Stimulated activated naive B cell treated with anti-CD40 and anti-IgM and Interleukin-4, amounts not matched to agents 10 μg/mL and 1 μg/mL and 100 μg/mL, for 72 hours (primary cell): ENCODE measurements around the gene ATE1.
A peak's percentile ranks its signal among the peaks of the same experiment; 100 is the strongest.
"Not testable (repeated sequence)": the region's sequence is repeated elsewhere in the genome, so short reads cannot be mapped to it uniquely, and the experiment has no call there.

Experiments
- ATAC-seq, 2 donors: fragments of 150-1000 bp; cut with Tn5 transposase; replicated peaks; 2 replicates each; pipeline ENCODE4 v1.10.0; 2021; ENCODE audit warnings: moderate library complexity in 1 of 2
- DNase-seq: peaks from one replicate; pipeline ENCODE4 v3.0.0; 2021
- H3K27ac Mint-ChIP-seq: one replicate; pipeline ENCODE4 v1.8.0; 2022; ENCODE audit warnings: mild to moderate bottlenecking, mixed read lengths
- H3K27me3 Mint-ChIP-seq, 2 donors: one replicate each; pipeline ENCODE4 v1.8.0; 2022; ENCODE audit warnings: mixed read lengths in 2 of 2
- H3K36me3 Mint-ChIP-seq, 2 donors: one replicate each; pipeline ENCODE4 v1.8.0; 2022; ENCODE audit warnings: mixed read lengths in 2 of 2, mild to moderate bottlenecking in 1 of 2
- H3K4me1 Mint-ChIP-seq, 2 donors: one replicate each; pipeline ENCODE4 v1.8.0; 2022; ENCODE audit warnings: mixed read lengths in 2 of 2, mild to moderate bottlenecking in 1 of 2
- H3K4me3 Mint-ChIP-seq, 2 donors: one replicate each; pipeline ENCODE4 v1.8.0; 2022; ENCODE audit warnings: mild to moderate bottlenecking in 2 of 2, mixed read lengths in 2 of 2, moderate library complexity in 1 of 2
- H3K9me3 Mint-ChIP-seq, 2 donors: one replicate each; pipeline ENCODE4 v1.8.0; 2022; ENCODE audit warnings: mixed read lengths in 2 of 2, mild to moderate bottlenecking in 1 of 2

Gene ATE1

GRCh38 chr10:121947343-121948330 is 19.8 kb upstream of the ATE1 start:
- H3K4me3 Mint-ChIP-seq, result no peak overlapping the region
- peaks cover 13 to 14% of the 10 kb centered on the region in 2 donors for H3K36me3 Mint-ChIP-seq
- no peak overlapping the region for H3K27ac Mint-ChIP-seq
- H3K9me3 Mint-ChIP-seq, result no peaks in the 10 kb centered on the region
- no peaks in the 10 kb centered on the region for H3K4me1 Mint-ChIP-seq
- no peaks in the 10 kb centered on the region for H3K27me3 Mint-ChIP-seq
- DNase-seq, result no peak
- ATAC-seq, result no peak

DNA sequence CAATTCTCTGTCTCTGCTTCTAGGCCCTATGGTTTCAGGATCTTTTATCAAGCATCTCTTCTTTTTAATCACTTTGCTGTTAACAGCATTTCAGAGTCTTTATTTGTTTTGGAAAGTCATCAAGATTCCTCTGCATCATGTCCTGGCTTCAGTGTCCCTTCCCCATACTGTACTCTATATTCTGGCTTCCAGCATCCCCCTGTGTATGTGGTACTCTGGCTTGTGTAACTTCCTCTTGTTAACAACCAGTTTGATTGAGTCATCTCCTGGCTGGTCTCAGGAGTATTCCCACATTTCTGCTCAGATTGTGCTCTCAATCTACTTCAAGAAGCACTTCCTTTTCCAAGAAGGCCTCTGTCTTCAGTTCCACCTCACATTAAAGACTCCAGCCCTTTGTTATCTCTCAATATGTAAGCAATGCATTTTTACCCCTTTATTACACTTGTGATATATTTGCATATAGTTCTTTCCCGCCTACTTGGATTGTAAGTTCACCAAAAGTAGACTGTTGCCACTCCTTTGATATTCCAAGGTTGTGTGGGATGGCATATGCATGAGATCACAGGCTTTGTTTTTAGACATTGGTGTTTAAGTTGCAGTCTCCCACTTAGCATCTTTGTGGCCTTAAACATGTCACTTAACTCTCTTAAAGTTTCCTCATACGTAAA is 15.1 kb upstream of the ATE1 start:
- DNase-seq (no peak), ATAC-seq (no peak)
- no peaks in the 10 kb centered on the region for H3K4me1 Mint-ChIP-seq
- H3K9me3 Mint-ChIP-seq, result no peaks in the 10 kb centered on the region
- no peaks in the 10 kb centered on the region for H3K27me3 Mint-ChIP-seq
- H3K27ac Mint-ChIP-seq, result no peak overlapping the region
- H3K36me3 Mint-ChIP-seq, result no peaks in the 10 kb centered on the region
- H3K4me3 Mint-ChIP-seq, result no peak overlapping the region

DNA sequence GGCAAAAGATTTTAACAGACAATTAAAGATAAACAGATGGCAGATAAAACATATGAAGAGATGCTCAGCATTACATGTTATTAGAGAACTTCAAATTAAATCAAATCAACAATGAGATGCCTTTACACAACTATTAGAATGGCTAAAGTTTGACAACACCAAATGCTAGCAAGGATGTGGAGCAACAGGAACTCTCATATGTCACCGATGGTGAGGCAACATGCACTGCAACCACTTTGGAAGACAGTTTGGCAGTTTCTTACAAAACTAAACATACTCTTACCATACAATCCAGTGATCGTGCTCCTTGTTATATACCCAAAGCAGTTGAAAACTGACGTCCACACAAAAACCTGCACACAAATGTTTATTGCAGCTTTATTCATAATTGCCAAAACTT is 13.7 kb upstream of the ATE1 start:
- Mint-ChIP-seq H3K4me1 (no peaks in the 10 kb centered on the region), H3K27ac (no peak overlapping the region), H3K27me3 (no peaks in the 10 kb centered on the region), H3K9me3 (no peaks in the 10 kb centered on the region), H3K4me3 (no peak overlapping the region), H3K36me3 (no peaks in the 10 kb centered on the region)
- ATAC-seq (no peak), DNase-seq (no peak)

DNA sequence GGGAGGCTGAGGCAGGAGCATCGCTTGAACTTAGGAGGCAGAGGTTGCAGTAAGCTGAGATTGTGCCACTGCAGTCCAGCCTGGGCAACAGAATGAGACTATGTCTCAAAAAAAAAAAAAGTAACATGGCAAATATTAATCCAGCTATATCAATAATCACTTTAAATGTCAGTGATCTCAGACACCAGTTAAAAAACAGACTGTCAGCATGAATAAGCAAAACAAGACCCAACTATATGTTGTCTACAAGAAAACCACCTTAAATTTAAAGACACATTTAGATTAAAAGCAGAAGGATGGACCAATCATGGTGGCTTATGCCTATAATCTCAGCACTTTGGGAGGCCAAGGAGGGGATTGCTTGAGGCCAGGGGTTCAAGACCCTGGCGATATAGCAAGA is 8.5 kb upstream of the ATE1 start:
- H3K4me1 Mint-ChIP-seq, result peaks cover 0 to 6% of the 10 kb centered on the region in 2 donors
- H3K9me3 Mint-ChIP-seq, result no peaks in the 10 kb centered on the region
- peaks cover 3 to 7% of the 10 kb centered on the region in 2 donors for H3K36me3 Mint-ChIP-seq
- H3K4me3 Mint-ChIP-seq, result no peak overlapping the region
- no peak overlapping the region for H3K27ac Mint-ChIP-seq
- ATAC-seq, result no peak
- H3K27me3 Mint-ChIP-seq, result no peaks in the 10 kb centered on the region
- DNase-seq, result no peak

GRCh38 chr10:121935702-121936101 is 7.9 kb upstream of the ATE1 start:
- no peak overlapping the region for H3K27ac Mint-ChIP-seq
- H3K4me1 Mint-ChIP-seq, result peaks cover 0 to 6% of the 10 kb centered on the region in 2 donors
- no peak overlapping the region for H3K4me3 Mint-ChIP-seq
- DNase-seq (no peak), ATAC-seq (peak in 1 of 2 donors; percentile 36)
- peaks cover 3 to 7% of the 10 kb centered on the region in 2 donors for H3K36me3 Mint-ChIP-seq
- H3K9me3 Mint-ChIP-seq, result no peaks in the 10 kb centered on the region
- no peaks in the 10 kb centered on the region for H3K27me3 Mint-ChIP-seq

GRCh38 chr10:121930268-121931085 is 2.6 kb upstream of the ATE1 start:
- not testable (repeated sequence) for H3K9me3 Mint-ChIP-seq, H3K27ac Mint-ChIP-seq, H3K27me3 Mint-ChIP-seq, H3K4me3 Mint-ChIP-seq, ATAC-seq, DNase-seq, H3K36me3 Mint-ChIP-seq
- H3K4me1 Mint-ChIP-seq, result peaks cover 7 to 24% of the 10 kb centered on the region in 2 donors

GRCh38 chr10:121929585-121930267 is 1.9 kb upstream of the ATE1 start:
- ATAC-seq, H3K36me3 Mint-ChIP-seq, H3K4me3 Mint-ChIP-seq, DNase-seq, H3K27me3 Mint-ChIP-seq, H3K9me3 Mint-ChIP-seq, H3K27ac Mint-ChIP-seq: not testable (repeated sequence)
- peaks cover 7 to 29% of the 10 kb centered on the region in 2 donors for H3K4me1 Mint-ChIP-seq

DNA sequence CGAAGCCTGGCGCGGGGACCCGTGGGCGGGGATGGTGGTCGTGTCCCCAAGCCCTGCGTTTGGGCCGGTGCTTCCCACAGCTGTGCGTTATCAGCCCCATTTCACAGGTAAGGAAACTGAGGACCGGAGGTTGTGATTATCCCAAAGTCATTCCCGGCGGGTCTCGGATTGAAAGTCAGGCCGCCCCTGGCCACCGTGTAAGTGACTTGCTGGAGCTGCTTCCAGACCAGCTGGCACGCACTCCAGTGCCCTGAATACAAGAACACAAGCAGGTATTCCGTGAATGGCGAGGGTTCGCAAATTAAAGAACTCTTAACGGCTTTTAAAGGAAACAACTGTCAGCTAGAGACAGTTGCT is 675 bp upstream of the ATE1 start:
- Mint-ChIP-seq H3K9me3 (no peaks in the 10 kb centered on the region), H3K4me1 (peaks cover 7 to 29% of the 10 kb centered on the region in 2 donors), H3K27ac (peak overlapping the region; percentile 98), H3K36me3 (peaks cover 3 to 4% of the 10 kb centered on the region in 2 donors), H3K27me3 (no peaks in the 10 kb centered on the region), H3K4me3 (peak overlapping the region; percentile 89 to 97)
- no peak for DNase-seq
- no peak for ATAC-seq

DNA sequence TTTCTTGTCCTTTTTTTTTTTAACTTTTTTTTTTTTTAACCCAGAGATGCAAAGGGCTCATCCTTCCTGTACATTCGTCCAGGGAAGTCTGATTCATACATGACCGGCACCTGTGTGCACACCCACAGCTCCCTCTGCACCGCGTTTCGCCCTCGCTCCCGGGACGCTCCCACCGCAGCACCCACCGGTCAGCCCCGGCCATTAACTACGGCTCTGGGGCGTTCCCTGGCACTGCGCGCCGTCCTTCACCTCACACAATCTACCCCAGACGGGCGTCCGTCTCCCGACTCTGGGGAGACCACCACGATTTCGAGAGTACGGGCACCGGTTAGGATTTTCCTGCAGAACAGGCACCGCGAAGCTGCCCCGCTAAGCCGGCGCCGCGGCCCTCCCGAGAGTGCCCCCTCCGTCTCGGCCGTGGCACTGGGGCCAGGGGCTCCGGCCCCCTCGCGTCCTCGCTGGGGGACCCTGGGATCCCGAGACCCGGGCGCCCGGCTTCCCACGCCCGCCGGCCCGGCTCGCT is 452 bp downstream of the ATE1 start:
- peak; percentile 50 to 58 for ATAC-seq
- Mint-ChIP-seq H3K4me3 (peak overlapping the region; percentile 89 to 97), H3K9me3 (no peaks in the 10 kb centered on the region), H3K27ac (peak overlapping the region; percentile 80), H3K27me3 (no peaks in the 10 kb centered on the region), H3K36me3 (peaks cover 8% of the 10 kb centered on the region in 2 donors), H3K4me1 (peaks cover 12 to 29% of the 10 kb centered on the region in 2 donors)
- DNase-seq, result peak; percentile 43

GRCh38 chr10:121926671-121927317 is 1.0 kb downstream of the ATE1 start:
- peak overlapping the region; percentile 80 for H3K27ac Mint-ChIP-seq
- no peaks in the 10 kb centered on the region for H3K9me3 Mint-ChIP-seq
- H3K4me1 Mint-ChIP-seq, result peaks cover 12 to 29% of the 10 kb centered on the region in 2 donors
- H3K27me3 Mint-ChIP-seq, result no peaks in the 10 kb centered on the region
- H3K36me3 Mint-ChIP-seq, result peaks cover 8% of the 10 kb centered on the region in 2 donors
- ATAC-seq (no peak), DNase-seq (no peak)
- peak overlapping the region; percentile 89 to 97 for H3K4me3 Mint-ChIP-seq

- Mint-ChIP-seq H3K27ac (no peak overlapping the region), H3K4me3 (no peak overlapping the region), H3K4me1 (peaks cover 12 to 29% of the 10 kb centered on the region in 2 donors), H3K9me3 (no peaks in the 10 kb centered on the region), H3K36me3 (peaks cover 6 to 12% of the 10 kb centered on the region in 2 donors), H3K27me3 (no peaks in the 10 kb centered on the region)
- DNase-seq (no peak), ATAC-seq (no peak)
Measured at GRCh38 chr10:121926157-121926556, 1.7 kb downstream of the ATE1 start.

DNA sequence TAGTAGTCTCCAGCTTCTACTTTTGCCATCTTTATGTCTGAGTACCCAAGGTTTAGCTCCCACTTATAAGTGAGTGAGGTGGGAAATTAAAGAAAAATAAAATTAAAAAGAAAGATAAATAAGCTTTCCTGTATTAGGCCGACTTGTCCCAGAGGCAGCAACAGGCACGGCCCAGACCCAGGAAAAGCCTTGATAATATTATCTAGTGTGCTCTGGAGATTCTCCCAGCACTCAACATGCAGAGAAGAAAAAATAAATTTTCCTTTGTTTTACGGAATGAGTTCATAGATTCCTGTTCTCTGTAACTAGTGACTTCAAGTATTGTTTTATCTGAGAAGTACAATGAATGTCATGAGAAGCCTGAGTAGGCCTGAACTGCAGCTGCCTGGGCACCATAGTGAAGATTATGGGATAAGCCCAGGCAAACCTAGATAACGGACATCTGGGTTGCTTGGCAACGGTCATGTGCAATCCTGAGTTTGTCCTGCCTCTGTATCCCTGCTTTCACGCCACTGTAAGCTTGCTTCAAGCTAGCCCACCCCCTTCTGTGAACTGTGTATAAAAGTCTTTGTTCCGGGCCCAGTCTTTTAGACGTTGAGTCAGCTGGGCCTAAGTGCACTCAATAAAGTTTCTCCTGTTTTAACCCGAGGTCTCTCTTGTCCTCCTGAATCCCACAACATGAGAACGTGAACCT is 6.4 kb downstream of the ATE1 start:
- peaks cover 16 to 28% of the 10 kb centered on the region in 2 donors for H3K36me3 Mint-ChIP-seq
- H3K9me3 Mint-ChIP-seq, result no peaks in the 10 kb centered on the region
- no peak overlapping the region for H3K4me3 Mint-ChIP-seq
- H3K27ac Mint-ChIP-seq, result peak overlapping the region; percentile 14
- ATAC-seq, result no peak
- H3K4me1 Mint-ChIP-seq, result peaks cover 5 to 8% of the 10 kb centered on the region in 2 donors
- H3K27me3 Mint-ChIP-seq, result no peaks in the 10 kb centered on the region
- DNase-seq, result no peak

- ATAC-seq, result no peak
- no peak for DNase-seq
- no peak overlapping the region for H3K4me3 Mint-ChIP-seq
- no peaks in the 10 kb centered on the region for H3K9me3 Mint-ChIP-seq
- no peaks in the 10 kb centered on the region for H3K27me3 Mint-ChIP-seq
- H3K36me3 Mint-ChIP-seq, result peaks cover 22 to 35% of the 10 kb centered on the region in 2 donors
- H3K4me1 Mint-ChIP-seq, result peaks cover 4 to 10% of the 10 kb centered on the region in 2 donors
- no peak overlapping the region for H3K27ac Mint-ChIP-seq
Measured at GRCh38 chr10:121919666-121920065, 8.2 kb downstream of the ATE1 start.
